ENCODE measurements around the gene AK1.
A peak's percentile ranks its signal among the peaks of the same experiment; 100 is the strongest.

Gene AK1

GRCh38 chr9:127877566-127877998 lies at the start of gene AK1:
TSS of gene AK1 (minus strand) at chr9:127877675. CDS start at chr9:127874617, 3,058 bp downstream.
- TF ChIP-seq GATA1 (IDR thresholded peaks at IDR 0.05; ENCODE audit: low read depth, low read length) (no peak), POLR2A (IDR thresholded peaks at IDR 0.05; ENCODE audit: low read length) (peak; percentile 39)
- DNase-seq, result peak; percentile 56 to 62

- no peak for TF ChIP-seq POLR2A (IDR thresholded peaks at IDR 0.05; ENCODE audit: low read length)
- no peak for TF ChIP-seq GATA1 (IDR thresholded peaks at IDR 0.05; ENCODE audit: low read depth, low read length)
- peak; percentile 36 to 45 for DNase-seq
These were observed 49.4 kb upstream of the AK1 start for GRCh38 chr9:127926906-127927200.

- TF ChIP-seq POLR2A (IDR thresholded peaks at IDR 0.05; ENCODE audit: low read length) (no peak), GATA1 (IDR thresholded peaks at IDR 0.05; ENCODE audit: low read depth, low read length) (no peak)
- DNase-seq, result no peak
These were observed 48.8 kb upstream of the AK1 start for GRCh38 chr9:127925959-127926905.

DNA sequence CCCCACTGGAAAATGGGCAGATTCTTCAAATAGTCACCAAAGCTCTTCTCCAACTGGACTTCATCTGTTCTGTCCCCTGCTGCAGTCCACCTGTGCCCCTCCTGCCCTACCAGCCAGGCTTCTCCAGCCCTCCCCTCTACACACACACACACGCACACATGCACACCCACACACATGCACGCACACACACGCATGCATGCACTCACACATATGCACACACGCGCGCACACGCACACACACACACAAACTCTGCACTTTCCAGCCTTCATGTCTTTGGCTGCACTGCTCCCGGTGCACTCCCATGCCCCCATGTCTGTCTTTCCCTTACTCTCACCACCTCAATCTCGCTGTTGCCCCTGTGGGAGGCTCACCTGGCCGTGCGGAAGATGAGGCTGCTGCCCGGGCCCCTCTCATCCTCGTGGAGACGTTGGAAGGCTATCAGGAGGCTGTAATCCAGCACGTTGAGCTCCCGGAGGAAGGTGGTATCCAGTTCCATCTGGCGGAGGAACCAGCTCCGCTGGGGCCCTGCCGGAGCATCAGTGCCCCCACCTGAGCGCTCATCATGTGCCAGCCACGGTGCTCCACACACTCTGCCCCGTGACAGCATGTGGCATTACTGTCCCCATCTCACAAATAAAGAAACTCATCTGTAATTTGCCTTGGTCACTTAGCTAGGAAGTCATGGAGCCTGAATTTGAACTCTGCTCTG lies 47.4 kb upstream of the AK1 start:
- no peak for DNase-seq
- no peak for TF ChIP-seq GATA1 (IDR thresholded peaks at IDR 0.05; ENCODE audit: low read depth, low read length)
- no peak for TF ChIP-seq POLR2A (IDR thresholded peaks at IDR 0.05; ENCODE audit: low read length)

- no peak for DNase-seq
- no peak for TF ChIP-seq POLR2A (IDR thresholded peaks at IDR 0.05; ENCODE audit: low read length)
- TF ChIP-seq GATA1 (IDR thresholded peaks at IDR 0.05; ENCODE audit: low read depth, low read length), result no peak
These were observed 46.3 kb upstream of the AK1 start for GRCh38 chr9:127923771-127924170.

DNA sequence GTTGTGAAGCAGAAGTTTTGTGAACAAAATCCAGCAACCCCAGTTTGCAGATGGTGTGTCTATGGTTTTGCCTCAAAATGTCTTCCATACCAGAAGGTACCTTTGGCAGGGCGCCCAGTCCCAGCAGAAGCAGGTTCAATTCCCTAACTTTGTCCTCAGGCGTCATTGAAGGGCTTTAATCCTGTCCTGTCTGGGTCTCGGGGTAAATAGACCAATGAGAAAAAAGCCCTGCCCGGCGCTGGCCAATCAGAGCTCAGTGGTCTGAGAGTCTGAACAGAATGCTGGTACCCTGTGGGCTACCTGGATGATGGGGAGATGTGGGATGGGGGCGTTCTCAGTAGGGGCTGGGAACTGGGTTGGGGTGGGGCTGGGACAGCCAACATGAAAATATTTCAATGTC lies 45.6 kb upstream of the AK1 start:
- TF ChIP-seq GATA1 (IDR thresholded peaks at IDR 0.05; ENCODE audit: low read depth, low read length), result no peak
- no peak for TF ChIP-seq POLR2A (IDR thresholded peaks at IDR 0.05; ENCODE audit: low read length)
- DNase-seq, result no peak

DNA sequence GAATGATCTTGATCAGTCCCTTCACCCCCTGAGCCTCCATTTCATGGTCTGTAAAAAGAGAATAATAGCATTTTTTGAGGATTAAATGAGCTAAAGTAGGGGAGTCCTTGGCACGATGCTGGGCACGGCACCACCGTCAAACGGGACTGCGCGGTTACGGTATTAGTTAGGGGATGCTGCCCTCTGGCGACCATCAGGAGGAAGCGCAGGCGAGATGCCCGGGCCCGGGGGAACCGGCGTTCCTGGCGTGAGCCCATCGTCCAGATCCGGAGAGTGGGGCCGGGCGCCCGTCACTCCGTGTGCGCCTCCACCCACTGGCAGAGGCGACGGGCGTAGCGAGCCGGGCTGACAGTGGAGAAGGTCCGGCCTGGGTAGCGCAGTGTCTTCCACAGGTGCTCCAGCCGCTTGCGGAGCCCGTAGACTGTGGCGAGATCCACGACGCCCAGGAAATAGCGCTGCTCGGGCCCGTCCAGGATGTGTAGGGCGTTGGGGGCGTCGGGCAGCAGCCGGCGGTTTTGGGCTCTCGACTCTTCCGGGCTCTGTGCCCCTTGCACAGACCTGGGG lies 44.2 kb upstream of the AK1 start:
- peak; percentile 72 to 87 for DNase-seq
- TF ChIP-seq GATA1 (IDR thresholded peaks at IDR 0.05; ENCODE audit: low read depth, low read length), result no peak
- no peak for TF ChIP-seq POLR2A (IDR thresholded peaks at IDR 0.05; ENCODE audit: low read length)

GRCh38 chr9:127920794-127921193 lies 43.3 kb upstream of the AK1 start:
- no peak for DNase-seq
- no peak for TF ChIP-seq GATA1 (IDR thresholded peaks at IDR 0.05; ENCODE audit: low read depth, low read length)
- TF ChIP-seq POLR2A (IDR thresholded peaks at IDR 0.05; ENCODE audit: low read length), result no peak

GRCh38 chr9:127919253-127919815 lies 41.9 kb upstream of the AK1 start:
- TF ChIP-seq POLR2A (IDR thresholded peaks at IDR 0.05; ENCODE audit: low read length) (no peak), GATA1 (IDR thresholded peaks at IDR 0.05; ENCODE audit: low read depth, low read length) (no peak)
- DNase-seq, result peak; percentile 46 to 79

DNA sequence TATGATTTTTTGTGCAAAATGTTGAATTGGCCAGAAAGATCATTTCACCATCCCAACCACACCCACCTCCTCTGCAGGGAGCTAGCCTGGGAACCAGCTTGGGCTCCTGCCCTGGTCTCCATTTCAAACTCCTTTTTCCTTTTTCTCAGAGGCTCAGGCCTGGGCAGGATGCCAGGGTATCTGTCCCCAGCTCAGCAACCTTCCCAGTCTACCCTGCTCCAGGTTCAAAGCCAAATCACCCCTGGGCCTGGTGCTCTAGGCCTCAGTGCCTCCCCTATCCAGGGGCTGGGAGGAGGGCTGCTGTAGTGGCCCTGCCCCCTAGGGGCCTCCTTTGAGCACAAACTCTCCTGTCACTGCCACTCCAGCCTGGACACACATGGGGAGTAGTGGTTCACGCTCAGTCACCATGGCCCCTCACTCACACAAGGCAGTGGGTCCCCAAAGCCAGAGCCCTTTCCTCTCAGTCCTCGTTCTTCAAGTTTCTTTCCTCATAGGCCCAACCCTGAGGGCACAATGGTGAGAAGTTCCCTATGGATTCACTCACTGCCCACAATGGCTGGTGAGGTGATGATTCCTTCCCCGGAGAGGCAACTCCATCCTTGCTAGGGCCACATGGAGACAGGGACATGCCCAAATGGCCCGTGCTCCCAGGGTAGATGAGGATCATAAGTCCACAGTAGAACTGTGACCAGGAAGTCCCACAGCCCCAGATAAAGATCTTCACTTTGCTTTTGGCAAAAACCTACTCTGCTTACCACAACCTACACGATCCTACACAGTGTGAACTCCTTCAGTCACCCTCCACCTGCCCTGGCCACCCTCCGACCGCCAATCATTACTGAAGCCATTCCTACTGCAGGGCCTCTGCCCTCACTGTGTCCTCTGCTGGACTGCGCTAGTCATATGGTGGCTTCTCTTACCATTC lies 41.0 kb upstream of the AK1 start:
- peak; percentile 61 to 75 for DNase-seq
- TF ChIP-seq GATA1 (IDR thresholded peaks at IDR 0.05; ENCODE audit: low read depth, low read length), result no peak
- no peak for TF ChIP-seq POLR2A (IDR thresholded peaks at IDR 0.05; ENCODE audit: low read length)

DNA sequence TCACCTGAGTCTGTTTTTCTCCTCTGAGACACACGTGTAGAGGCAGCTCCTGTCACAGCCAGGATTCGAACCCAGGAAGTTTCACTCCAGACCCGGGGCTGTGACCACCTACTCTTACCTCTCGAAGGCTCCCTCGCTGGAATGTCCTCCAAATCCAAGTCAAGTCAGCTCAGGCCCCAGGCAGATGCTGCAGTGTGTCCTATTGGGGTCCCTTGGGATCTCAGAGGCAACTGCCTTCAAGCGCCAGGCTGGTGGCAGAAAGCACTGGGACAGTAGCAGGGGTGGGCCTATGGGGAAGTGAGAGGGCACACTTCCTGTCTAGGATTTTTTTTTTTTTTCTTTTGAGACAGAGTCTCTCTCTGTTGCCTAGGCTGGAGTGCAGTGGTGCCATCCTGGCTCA lies 40.1 kb upstream of the AK1 start:
- no peak for TF ChIP-seq GATA1 (IDR thresholded peaks at IDR 0.05; ENCODE audit: low read depth, low read length)
- no peak for TF ChIP-seq POLR2A (IDR thresholded peaks at IDR 0.05; ENCODE audit: low read length)
- DNase-seq, result no peak

DNA sequence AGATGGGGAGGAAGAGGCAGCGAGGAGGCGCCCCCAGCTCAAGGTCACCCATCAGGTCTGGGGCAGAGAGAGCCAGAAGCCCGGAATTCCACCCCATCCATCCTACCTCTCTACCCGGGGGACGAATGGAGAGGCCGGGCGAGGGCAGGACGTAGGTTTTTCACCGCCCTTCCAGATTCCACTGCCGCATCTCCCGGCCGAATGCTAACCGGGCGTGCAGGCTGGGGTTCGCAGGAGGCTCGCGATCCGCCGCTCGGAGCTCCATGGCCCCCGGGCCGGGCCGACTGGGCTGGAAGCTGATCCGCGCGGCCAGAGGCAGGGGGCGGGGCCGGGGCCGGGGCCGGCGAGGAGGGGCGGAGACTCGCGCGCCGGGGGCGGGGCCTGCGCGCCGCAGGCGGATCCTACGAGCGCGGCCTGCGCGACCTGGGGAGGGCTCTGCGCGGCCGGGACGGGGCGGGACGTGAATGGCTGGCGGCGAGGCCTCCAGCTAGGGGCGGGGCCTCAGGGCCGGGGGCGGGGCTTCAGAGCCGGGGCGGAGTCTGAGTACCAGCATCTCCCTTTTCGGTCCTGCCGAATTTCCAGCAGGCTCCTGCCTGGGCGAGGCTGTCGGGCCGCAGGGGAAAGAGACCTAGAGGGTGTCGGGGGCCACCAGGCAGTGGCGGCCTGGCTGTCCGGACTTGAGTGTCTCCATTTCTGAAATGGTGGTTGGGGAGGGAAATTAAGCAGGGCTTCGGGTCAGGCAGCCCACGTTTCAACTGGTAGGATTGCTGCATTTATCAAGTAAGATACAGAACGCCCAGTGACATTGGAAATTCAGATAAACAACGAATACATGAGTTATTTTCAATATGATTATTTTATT lies 39.5 kb upstream of the AK1 start, which contains the start of gene ST6GALNAC4:
ST6GALNAC4 (minus strand) TSS at position 322 of the 862 bp plus-strand sequence. CDS start 622 bp downstream, outside the sequence.
- peak; percentile 65 for TF ChIP-seq POLR2A (IDR thresholded peaks at IDR 0.05; ENCODE audit: low read length)
- TF ChIP-seq GATA1 (IDR thresholded peaks at IDR 0.05; ENCODE audit: low read depth, low read length), result no peak
- DNase-seq, result peak; percentile 95 to 98

Measured in erythroblast (primary cell).